Stromal cell of bone marrow (primary cell): ENCODE measurements around the gene PALB2.

Source experiments
- DNase-seq: peaks from one replicate; pipeline ENCODE4 v3.0.0-alpha.2; 2012; ENCODE audit warnings: low read depth

PALB2 gene

GRCh38 chr16:23581764-23582163 is 59.3 kb downstream of the PALB2 start:
- no peak for DNase-seq

DNA sequence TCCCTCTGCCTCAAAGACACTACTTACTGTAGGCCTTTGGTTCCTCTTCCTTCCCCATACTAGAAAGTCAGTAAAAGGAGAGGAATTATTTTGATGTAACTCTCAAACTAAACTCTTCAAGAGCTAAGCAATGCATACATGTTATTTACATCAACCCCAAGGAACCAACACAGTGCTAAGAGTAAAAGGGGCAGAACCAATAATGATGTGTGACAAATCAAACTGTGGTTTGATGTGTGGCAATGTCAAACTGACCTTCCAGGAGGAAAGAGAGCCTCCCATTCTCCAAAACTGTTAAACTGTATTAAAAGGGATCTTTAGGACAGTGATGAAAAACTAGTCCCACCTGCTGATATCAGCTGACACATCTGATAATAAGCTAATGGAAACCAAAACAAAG is 60.7 kb downstream of the PALB2 start:
- no peak for DNase-seq

GRCh38 chr16:23579371-23579770 is 61.7 kb downstream of the PALB2 start:
- DNase-seq, result no peak

DNA sequence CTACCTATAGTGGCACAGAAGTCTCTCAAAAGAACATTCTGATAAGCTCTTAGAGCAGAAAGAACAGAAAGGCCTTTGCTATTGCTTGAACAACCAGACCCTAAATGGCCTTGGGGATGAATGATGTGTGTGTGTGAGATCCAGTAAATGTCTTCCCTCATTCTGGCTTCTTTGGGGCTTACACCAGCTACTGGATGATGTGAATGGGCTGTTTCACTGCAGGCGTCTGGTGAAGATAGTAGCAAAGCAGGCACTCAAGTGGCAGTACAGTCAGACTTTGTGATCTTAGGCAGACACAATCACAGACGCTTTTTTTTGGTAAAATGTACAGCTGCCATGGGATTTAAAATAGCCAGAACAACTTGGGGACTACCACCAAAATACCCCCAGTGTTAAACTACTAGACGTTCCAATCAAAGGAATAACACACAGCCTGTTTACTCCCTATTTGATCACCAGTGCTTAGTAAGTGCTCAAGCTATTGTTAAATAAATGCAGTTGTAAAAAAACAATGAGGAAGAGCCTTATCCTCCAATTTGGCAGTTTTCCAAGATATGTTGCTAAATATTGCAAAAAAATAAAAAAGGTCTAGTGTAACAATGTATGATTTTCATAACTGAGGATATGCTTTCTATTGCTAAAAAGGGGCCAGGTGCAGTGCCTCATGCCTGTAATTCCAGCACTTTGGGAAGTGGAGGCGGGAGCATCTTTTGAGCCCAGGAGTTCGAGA is 62.8 kb downstream of the PALB2 start:
- DNase-seq, result no peak

GRCh38 chr16:23577493-23577892 is 63.6 kb downstream of the PALB2 start:
- no peak for DNase-seq

DNA sequence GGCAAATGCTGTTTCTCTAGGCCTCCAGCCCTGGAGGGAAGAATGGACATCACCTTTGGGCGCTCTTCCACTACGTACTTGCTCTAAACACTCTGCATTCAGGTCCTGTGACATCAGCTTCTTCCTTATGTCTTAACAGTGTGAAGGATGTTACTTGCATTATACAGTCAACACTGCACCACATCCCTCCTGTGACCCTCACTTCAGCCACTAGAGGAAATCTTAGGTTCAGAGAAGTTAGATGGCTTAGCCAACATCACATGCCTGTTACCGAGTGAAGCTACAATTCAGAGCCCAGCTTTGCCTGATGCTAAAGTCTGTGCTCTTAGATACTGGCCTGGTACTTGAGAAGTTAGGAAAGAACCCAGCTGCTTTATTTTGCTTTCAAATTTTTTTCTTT is 65.3 kb downstream of the PALB2 start:
- no peak for DNase-seq

DNA sequence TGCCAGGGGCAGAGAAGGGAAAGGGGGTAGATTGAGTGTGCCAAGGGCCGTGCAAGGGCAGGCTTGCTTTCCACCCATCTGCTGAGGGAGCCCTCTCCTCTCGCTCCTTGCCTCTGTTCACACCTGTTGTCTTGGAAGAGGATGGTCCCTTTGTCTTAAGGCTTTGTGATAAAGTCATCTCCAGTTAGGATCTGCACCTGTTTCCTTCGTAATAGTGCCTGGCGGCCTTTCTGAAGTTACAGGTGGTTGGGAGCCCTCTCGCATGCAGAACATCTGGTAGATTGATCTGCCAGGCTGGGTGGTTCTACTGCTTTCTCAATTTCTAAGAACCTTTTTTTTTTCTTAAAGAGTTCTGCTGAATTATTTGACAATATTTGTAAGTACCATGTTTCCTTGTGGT is 67.3 kb downstream of the PALB2 start:
- no peak for DNase-seq

DNA sequence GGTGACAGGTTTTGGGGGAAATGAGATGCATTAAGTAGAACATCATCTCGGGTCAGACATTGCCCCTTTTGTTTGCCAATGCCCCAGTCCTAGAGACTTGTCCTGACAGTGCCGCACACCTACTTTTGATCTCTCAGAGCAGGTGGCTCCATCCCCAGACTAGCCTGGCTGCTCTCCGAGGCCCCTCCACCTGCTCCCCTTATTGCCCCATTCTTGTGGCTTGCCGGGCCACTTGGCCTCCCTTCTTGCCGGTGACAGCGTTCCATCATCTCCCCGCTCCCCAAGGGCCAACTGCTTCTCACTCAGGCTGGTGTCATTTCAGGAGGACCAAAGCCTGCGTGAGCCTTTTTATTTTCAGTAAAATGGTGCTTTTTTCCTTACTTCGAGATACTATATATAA is 68.7 kb downstream of the PALB2 start:
- no peak for DNase-seq

DNA sequence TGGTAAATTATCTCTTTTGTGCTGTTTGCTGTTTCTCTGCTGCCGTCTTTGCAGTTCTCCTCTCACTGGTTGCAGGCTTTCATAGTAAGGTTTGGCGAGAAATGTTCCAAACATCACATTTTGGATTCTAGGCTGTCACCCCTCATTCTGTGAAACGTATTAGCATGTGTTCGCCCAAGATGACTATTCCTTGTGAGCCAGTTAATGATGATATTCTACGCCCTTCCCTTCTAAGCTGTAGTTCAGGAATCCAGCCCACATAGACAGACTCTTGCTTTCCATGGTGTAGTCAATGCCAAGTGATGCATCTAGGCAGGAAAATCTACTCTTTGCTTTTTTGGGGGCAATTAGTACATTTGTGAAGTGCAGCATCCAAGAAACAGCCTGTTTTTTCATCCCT is 69.2 kb downstream of the PALB2 start:
- no peak for DNase-seq

DNA sequence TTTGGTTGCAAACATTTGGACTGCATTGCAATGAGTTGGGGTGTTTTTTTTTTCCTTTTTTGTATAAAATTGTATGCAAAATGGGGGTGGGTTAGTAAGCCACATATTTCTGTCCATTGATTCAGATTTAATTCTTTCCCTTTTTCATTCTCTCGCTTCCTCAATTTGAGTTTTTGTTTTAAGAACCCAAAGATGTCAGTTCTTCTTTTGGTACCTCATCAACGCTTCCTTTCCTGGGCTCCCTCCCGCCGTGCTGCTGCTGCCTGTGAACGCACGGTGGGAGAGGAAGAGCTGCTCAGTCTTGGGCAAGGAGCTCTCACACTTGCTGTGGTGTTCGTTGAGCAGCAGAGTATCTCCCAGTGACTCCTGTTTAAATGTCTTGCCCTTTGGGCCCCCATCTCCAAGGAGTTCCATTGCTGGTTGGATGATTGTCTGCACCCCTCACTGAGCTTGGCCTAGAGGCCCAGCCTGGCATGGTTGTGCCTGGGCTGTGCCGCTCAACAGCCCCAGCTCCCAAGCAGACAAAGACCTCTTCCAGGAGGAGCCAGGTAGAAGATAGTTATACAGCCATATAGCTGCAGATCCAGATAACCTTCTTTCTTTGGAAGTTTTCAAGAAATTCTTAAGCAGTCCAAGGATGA is 70.0 kb downstream of the PALB2 start:
- no peak for DNase-seq

DNA sequence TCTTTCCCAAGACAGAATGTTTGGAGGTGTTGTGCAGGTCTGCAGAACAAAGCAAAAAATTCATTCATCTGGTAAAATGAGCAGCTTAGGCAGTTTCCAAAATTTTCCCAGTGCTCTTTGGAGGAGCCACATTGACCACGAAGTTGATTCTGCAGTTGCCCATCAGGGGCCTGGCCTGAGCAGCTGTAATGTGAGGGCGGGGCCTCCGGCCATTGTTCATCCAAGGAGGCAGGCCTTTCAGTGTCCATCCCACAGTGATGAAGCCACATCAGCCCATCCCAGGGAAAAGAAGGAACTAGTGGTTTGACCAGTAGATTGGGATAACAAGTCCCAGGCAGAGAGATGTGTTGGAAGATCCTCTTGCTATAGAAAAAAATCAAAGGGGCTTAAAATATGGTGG is 73.5 kb downstream of the PALB2 start:
- DNase-seq, result no peak

GRCh38 chr16:23566724-23567123 is 74.4 kb downstream of the PALB2 start:
- no peak for DNase-seq

GRCh38 chr16:23564575-23565363 is 76.3 kb downstream of the PALB2 start:
- DNase-seq, result no peak

DNA sequence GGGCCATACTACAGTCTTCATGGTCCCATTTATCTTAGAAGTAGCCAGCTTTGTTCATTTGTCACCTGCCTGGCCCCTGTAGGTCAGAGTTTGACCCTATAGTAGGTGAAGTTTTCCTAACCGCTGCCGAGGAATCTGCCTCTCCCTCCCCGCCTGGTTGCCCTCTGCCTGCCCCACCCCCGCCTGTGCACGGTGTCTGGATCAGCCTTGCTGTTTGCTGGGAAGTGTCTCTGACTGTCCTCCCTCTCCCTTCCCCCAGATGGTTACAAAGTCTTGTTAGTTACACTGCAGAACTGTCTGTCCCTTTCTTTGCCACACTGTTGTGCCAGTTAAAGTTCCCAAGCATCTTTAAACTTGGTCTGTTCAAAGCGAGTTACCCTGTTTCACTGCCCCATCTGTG is 77.9 kb downstream of the PALB2 start:
- no peak for DNase-seq

GRCh38 chr16:23562505-23562904 is 78.6 kb downstream of the PALB2 start:
- no peak for DNase-seq

GRCh38 chr16:23561586-23561985 is 79.5 kb downstream of the PALB2 start:
- DNase-seq, result no peak

DNA sequence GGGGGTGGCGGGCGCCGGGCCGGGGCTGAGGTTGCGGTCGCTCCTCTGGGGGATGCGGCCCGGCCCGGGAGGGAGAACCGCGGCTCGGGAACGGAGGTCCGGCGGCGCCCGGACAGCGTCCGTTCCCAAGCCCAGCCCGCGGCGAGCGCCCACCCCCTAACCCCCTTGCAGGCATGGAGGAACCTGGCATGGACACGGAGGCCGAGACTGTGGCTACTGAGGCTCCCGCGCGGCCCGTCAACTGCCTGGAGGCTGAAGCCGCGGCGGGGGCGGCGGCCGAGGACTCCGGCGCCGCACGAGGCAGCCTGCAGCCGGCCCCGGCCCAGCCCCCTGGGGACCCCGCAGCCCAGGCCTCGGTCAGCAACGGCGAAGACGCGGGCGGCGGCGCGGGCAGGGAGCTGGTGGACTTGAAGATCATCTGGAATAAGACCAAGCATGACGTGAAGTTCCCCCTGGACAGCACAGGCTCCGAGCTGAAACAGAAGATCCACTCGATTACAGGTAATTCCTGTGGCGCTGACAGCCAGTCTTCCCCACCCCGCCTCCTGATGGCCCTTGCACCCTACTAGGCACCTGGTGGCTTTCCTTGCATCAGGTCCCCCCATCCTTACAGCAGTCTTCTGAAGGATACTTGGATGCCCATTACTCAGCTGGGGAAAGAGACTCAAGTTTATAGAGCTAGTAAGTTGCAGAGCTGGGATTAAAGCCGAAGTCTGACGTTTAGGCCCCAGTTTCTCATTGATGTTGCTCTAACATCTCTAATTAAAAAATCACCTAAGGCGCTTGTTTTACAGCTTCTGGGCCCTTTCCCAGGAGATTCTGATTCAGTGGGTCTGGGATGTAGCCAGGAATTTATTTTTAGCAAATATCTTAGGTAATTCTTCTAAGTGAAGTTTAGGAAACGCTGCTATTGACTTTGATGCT is 83.1 kb downstream of the PALB2 start:
- no peak for DNase-seq

DNA sequence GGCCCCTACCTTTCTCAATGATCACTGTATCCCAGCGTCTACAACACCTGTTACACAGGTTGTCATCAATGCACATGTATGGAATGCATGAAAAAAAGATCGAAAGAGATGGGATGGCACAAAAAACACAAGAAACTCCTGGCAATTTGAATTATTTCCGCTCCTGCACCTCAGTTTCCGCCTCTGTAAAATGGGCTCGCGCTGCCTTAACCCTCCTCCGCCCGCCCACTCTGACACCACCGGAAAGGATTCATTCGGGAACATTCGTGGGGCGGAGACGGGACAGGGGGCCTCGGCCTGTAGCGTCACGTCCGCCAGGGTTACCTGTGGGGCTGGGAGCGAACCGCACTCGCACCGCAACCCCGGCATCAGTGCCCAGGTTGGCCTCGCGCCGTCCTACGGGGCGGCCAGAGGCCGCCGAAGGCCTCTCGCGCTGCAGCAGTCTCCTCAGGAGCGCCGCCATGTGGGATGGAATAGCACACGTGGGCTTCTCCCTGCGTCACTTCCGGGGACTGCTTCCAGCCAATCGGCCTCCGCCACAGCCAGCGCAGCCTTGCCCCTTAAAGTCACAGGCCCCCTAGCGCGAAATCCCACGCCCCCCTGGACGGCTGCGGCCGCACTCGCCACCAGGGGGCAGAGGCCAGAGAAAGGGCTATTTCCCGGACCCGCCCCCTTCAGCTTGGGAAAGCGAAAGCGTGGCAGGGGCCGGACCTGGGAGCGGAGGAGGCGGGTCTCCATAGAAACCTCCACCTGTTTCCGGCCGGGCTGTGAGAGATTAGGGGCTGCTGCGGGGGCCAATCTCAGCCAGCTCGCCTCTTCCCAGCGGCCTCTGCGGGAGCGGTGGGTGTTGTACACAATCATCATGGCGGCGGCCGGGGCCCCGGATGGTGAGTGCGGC is 84.0 kb downstream of the PALB2 start, which contains the start of the genes EARS2 and UBFD1:
TSS of gene EARS2 (minus strand) at position 470 of the 898 bp plus-strand sequence. CDS start at position 463, 7 bp downstream.
TSS of gene UBFD1 (plus strand) at position 847 of the 898 bp plus-strand sequence. CDS start at position 863, 16 bp downstream.
- DNase-seq, result peak; percentile 98

- no peak for DNase-seq
These were observed 86.6 kb downstream of the PALB2 start for GRCh38 chr16:23554536-23554935.
